ENCODE results near the gene APOM.

APOM gene

DNA sequence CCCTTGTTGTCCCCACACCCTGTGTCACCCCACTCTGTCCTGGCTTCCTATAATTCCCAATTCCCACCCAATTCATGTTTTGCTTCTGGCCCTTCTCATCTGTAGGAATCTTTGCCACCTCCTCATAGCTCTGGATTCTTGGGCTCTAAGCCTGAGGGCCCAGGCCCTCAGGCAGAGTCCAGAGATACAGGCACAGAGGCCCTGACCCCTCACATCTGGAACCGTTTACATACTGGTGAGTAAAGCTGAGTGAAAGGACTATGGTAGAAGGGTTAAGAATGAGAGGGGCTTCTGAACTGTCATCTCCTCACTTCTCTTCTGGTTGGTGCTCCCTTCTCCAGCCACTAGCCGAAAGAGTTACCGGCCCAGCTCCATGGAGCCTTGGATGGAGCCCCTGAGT lies 21.6 kb upstream of the APOM start:
- TF ChIP-seq, protein P1, sequence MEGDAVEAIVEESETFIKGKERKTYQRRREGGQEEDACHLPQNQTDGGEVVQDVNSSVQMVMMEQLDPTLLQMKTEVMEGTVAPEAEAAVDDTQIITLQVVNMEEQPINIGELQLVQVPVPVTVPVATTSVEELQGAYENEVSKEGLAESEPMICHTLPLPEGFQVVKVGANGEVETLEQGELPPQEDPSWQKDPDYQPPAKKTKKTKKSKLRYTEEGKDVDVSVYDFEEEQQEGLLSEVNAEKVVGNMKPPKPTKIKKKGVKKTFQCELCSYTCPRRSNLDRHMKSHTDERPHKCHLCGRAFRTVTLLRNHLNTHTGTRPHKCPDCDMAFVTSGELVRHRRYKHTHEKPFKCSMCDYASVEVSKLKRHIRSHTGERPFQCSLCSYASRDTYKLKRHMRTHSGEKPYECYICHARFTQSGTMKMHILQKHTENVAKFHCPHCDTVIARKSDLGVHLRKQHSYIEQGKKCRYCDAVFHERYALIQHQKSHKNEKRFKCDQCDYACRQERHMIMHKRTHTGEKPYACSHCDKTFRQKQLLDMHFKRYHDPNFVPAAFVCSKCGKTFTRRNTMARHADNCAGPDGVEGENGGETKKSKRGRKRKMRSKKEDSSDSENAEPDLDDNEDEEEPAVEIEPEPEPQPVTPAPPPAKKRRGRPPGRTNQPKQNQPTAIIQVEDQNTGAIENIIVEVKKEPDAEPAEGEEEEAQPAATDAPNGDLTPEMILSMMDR (IDR thresholded peaks at IDR 0.05; ENCODE audit: low read depth, low read length, missing control alignments): no peak
- no peak for DNase-seq (ENCODE audit: low read depth)
- no peak overlapping the region for H3K4me3 ChIP-seq (ENCODE audit: low read depth, low read length)
- in situ Hi-C loops (cut with HindIII; ENCODE audit: low sequenced_read_pairs): no loop called here

DNA sequence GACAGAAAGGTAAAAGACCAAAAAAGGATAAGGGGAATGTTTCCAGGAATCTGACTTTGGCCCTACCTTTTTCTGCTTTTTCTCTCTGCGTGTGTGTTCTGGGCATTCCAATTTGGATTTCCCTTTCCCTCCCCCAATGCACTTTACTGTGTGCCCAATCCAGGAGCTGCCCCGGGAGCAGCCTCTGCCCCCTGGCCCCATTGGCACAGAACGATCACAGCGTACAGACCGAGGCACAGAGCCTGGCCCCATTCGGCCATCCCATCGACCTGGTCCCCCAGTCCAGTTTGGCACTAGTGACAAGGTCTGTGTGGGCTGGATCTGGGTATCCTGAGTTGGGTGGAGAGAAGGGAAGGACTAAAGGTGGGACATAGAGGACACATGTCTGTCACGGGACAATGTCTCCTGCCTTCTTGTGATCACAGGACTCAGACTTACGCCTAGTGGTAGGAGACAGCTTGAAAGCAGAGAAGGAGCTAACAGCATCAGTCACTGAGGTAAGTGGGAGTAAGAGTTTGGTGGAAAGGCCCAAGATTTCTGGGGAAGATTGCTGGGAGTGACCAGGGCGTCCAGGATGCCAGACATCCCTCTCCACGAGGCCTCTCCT lies 20.6 kb upstream of the APOM start:
- in situ Hi-C loops (cut with HindIII; ENCODE audit: low sequenced_read_pairs): no loop called here

DNA sequence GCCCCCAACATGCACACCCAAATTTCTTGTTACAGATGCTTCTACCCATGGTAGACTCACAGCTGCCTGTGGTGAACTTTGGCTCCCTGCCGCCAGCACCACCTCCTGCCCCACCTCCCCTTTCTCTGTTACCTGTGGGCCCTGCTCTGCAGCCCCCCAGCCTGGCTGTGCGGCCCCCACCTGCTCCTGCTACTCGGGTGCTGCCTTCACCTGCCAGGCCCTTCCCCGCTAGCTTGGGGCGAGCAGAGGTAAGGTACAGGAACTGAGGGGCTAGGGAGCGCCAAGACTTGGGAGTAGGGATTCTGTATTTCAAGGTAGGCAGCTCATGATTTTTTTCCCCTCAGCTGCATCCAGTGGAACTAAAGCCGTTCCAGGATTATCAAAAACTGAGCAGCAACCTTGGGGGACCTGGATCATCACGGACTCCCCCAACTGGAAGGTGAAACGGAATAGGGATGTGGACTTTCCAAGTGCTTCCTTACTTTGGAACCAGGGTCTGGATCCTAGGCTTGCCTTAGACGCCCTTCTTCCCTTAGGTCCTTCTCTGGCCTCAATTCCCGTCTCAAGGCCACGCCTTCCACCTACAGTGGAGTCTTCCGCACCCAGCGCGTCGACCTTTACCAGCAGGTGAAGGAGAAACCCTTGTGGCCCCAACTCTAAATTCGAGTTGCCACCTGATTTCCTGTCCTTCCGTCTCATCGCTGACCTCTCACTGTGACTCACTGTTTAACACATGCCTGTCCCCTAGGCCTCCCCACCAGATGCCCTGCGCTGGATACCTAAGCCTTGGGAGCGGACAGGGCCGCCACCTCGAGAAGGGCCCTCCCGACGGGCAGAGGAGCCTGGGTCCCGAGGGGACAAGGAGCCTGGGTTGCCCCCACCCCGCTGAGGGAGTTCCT lies 18.7 kb upstream of the APOM start:
- H3K4me3 ChIP-seq (ENCODE audit: low read depth, low read length): no peak overlapping the region
- no peak for DNase-seq (ENCODE audit: low read depth)
- TF ChIP-seq, protein P1 (IDR thresholded peaks at IDR 0.05; ENCODE audit: low read depth, low read length, missing control alignments): no peak
- in situ Hi-C loops (cut with HindIII; ENCODE audit: low sequenced_read_pairs): no loop called here

More for the DNA sequence above, 20.6 kb upstream of the APOM start:
- DNase-seq (ENCODE audit: low read depth): no peak
- TF ChIP-seq, protein P1 (IDR thresholded peaks at IDR 0.05; ENCODE audit: low read depth, low read length, missing control alignments): no peak
- H3K4me3 ChIP-seq (ENCODE audit: low read depth, low read length): no peak overlapping the region

DNA sequence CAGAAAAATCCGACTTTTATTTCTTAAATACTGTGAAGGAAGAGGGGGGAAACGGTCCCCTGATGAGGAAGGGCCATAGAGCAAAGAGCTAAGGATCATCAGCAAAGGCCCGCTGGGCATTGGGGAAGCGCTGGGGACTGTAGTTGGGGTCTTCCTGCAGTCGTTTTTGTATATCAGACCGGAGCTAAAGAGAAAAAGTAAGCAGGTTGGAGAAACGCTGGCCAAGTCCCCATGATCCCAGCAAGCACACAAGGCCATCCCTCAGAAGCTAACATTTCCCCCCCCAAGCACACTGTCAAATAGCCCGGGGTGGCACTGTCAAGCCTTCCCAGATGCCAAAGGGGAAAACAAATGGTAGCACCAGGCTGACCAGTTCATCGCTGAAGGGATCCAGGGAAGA lies 16.7 kb upstream of the APOM start:
- in situ Hi-C loops (cut with HindIII; ENCODE audit: low sequenced_read_pairs): no loop called here
- no peak overlapping the region for H3K4me3 ChIP-seq (ENCODE audit: low read depth, low read length)
- TF ChIP-seq, protein P1 (IDR thresholded peaks at IDR 0.05; ENCODE audit: low read depth, low read length, missing control alignments): no peak
- DNase-seq (ENCODE audit: low read depth): no peak

DNA sequence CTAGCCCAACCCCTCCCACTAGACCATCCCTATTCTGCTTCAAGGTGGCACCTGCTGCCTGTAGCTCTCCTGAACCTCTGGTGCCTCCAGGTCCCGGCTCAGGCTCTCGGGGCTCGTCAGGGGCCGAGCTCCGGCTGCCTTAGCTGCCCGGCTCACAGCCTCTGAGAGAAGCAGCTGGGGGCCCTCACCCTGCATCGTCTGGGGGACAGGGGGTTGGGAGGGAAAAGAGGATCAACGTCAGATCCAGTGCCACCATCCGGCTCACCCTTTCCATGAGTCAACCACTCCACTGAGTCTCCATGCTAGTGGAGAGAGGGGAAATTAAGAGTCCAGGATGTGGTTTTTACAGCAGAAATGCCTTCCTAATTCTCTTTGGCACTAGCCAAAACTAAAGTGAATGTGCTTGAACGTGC lies 16.2 kb upstream of the APOM start:
- TF ChIP-seq, protein P1 (IDR thresholded peaks at IDR 0.05; ENCODE audit: low read depth, low read length, missing control alignments): no peak
- H3K4me3 ChIP-seq (ENCODE audit: low read depth, low read length): no peak overlapping the region
- no peak for DNase-seq (ENCODE audit: low read depth)
- in situ Hi-C loops (cut with HindIII; ENCODE audit: low sequenced_read_pairs): no loop called here

DNA sequence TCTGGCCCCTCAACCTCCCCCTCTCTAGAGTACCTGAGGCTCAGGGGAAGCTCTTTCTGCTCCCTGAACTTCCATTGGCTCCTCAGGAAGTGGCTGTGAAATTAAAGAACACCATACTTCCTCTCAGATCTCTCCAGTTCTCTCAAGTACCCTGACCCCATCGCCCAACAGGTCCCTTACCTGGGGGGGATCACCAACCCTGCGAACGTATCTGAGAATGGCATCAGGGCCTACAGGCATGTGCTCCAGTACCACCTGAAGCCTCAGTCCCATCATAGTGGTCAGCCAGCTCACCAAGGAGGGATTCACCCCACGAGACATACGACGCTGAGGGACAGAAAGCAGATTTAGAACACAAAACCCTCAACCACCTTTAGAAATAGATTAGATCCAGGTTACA lies 15.1 kb upstream of the APOM start:
- no peak for DNase-seq (ENCODE audit: low read depth)
- in situ Hi-C loops (cut with HindIII; ENCODE audit: low sequenced_read_pairs): no loop called here
- TF ChIP-seq, protein P1 (IDR thresholded peaks at IDR 0.05; ENCODE audit: low read depth, low read length, missing control alignments): no peak
- H3K4me3 ChIP-seq (ENCODE audit: low read depth, low read length): no peak overlapping the region
